Stimulated activated CD8-positive, alpha-beta memory T cell treated with anti-CD3 and anti-CD28 coated beads, Interleukin-7, amount 100 ng/mL, for 4 hours (primary cell): ENCODE data around the gene DMP1.
"Not testable (repeated sequence)": the region's sequence is repeated elsewhere in the genome, so short reads cannot be mapped to it uniquely, and the experiment has no call there.

Source experiments
- DNase-seq, 2 donors: peaks; one replicate each; pipeline ENCODE4 v3.0.0-alpha.2; 2020; ENCODE audit warnings: low read depth in 2 of 2

DMP1 gene

GRCh38 chr4:87680271-87680670, 30.2 kb downstream of the DMP1 start:
- DNase-seq = no peak

GRCh38 chr4:87688316-87688715, 38.2 kb downstream of the DMP1 start:
- DNase-seq = no peak

- DNase-seq = not testable (repeated sequence)
Observed at GRCh38 chr4:87690947-87691346, 40.9 kb downstream of the DMP1 start.

DNA sequence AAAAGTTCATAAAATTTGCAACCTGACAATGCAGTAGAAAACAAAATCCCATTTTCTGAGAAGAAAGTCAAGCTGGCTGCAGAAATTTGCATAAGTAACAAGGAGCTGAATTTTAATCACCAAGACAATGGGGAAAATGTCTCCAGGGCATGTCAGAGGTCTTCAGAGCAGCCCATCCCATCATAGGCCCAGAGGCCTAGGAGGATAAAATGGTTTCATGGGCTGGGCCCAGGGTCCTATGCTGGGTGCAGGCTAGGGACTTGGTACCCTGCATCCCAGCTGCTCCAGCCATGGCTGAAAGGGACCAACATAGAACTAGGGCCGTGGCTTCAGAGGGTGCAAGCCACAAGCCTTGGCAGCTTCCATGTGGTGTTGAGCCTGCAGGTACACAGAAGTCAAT, 42.0 kb downstream of the DMP1 start:
- not testable (repeated sequence) for DNase-seq

- no peak for DNase-seq
Observed at GRCh38 chr4:87697272-87697671, 47.2 kb downstream of the DMP1 start.

DNA sequence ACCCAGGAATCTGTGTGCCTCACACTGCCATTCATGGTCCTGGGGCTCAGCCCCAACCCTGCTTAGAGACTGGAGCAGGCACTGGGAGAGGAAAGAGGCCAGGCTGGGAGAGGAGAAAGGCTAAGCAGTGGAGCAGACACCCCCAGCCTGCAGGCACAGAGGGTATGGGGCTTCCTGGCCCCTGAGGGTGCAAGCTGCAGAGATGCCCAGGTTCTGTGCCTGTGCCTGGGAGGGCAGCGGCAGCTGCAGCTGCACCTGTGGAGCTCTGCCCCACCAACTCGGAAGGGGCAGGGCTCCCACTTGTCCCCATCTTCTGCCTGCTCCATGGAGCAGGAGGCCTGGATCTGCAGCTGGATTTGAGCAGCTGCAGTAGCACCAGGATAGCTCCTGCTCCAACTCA, 47.9 kb downstream of the DMP1 start:
- no peak for DNase-seq

- DNase-seq = no peak
Observed at GRCh38 chr4:87698394-87698793, 48.3 kb downstream of the DMP1 start.

DNA sequence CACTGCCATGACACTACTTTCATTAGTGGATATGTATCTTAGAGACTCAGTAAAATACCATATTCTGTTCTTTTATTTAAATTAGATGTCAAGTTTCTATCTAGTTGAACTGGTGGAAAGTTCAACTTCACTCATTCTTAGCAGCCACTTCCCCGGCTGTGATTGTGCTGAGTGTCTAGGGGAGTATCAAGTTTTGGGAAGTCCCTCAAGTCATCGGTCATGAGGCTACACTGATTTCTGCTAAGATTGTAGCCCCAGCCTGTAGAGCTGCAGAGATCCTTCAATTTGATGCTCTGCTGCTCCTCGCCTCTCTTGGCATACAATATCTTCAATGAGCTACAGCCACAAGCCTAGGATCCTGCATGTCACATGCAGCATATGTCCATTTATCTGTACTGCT, 53.9 kb downstream of the DMP1 start:
- no peak for DNase-seq

DNA sequence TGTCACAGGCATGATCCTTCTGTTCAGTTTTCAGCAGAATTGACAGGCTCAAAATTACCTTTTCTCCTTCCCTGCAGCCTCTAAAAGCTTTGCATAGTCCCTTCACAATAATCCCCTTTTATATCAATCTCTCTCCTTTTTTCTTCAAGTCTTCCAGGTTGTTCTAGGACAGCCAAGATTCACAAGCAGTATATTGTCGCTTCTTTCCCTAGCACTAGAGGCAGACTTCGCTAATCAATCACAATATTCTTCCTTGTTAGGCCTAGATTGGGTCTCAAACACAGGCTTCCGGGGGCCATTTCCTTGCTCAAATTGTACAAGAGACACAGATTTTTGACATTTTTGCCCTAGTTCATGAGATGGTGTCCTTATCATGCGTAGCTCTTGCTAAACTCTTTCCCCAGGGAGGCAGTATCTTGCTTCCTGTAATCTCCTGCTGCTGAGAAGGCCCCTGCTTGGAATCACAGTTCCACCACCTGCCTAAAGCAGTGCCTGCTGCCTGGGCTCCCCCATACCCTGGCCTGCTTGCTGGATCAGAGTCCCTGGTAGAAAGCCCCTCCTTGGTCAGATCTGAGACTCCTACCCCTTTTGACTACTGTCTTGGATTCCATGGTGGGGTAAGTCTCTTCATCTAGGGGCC, 57.3 kb downstream of the DMP1 start:
- no peak for DNase-seq
